Measurements from ENCODE around the gene TRAP1.

DNA sequence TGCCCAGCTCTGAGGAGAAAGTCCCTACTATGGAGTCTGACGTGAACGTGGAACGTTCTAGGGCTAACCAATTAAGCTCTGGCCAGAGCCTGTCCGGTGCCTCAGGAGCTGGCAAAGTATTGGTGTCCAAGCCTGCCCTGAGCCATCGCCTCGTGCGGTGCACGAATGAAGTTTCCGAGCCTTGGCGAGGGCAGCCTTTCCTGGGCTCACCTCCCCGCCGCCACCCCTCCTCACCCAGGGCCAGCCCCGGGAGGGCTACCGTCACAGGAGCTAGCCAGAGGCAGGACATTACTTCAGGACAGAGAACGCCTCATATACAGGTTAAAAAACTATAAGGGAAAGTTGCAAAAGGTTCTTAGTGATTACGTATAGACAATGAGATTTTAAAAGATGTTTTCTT lies 23.6 kb upstream of the TRAP1 start:
- TF ChIP-seq, protein P1, sequence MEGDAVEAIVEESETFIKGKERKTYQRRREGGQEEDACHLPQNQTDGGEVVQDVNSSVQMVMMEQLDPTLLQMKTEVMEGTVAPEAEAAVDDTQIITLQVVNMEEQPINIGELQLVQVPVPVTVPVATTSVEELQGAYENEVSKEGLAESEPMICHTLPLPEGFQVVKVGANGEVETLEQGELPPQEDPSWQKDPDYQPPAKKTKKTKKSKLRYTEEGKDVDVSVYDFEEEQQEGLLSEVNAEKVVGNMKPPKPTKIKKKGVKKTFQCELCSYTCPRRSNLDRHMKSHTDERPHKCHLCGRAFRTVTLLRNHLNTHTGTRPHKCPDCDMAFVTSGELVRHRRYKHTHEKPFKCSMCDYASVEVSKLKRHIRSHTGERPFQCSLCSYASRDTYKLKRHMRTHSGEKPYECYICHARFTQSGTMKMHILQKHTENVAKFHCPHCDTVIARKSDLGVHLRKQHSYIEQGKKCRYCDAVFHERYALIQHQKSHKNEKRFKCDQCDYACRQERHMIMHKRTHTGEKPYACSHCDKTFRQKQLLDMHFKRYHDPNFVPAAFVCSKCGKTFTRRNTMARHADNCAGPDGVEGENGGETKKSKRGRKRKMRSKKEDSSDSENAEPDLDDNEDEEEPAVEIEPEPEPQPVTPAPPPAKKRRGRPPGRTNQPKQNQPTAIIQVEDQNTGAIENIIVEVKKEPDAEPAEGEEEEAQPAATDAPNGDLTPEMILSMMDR (IDR thresholded peaks at IDR 0.05) = no peak
- no peak for TF ChIP-seq POLR2A (IDR thresholded peaks at IDR 0.05)

Data from suprapubic skin (tissue), 3 donors.